GM12878 (cell line): ENCODE data around the gene ITPKB. TPM values are rescaled to one million over a fixed set of nuclear protein-coding genes. Genes with fewer than 3 reads are reported as not detected.

ENCODE experiments used
- ASH2L ChIP-seq: fragments of 300-600, 200-600 bp; sonication (generic); IDR thresholded peaks from 2 replicates; pipeline ENCODE4 v1.6.1; 2017; ENCODE audit warnings: low read depth, mild to moderate bottlenecking, borderline replicate concordance
- ATF3 ChIP-seq: IDR thresholded peaks from 2 replicates; pipeline ENCODE4 v1.6.1; 2011; ENCODE audit warnings: low read depth, mild to moderate bottlenecking, low read length, moderate library complexity, borderline replicate concordance; ENCODE audit errors: extremely low read depth
- BCLAF1 ChIP-seq: fragments of 450-650 bp; IDR thresholded peaks from 2 replicates; pipeline ENCODE4 v1.6.1; 2017; ENCODE audit warnings: antibody characterized with exemption, mild to moderate bottlenecking, moderate library complexity
- CEBPB ChIP-seq, 2 experiments: fragments of 150-350 bp in 1 of 2; IDR thresholded peaks; 2 replicates each; pipeline ENCODE4 v1.6.1; 2012 to 2014; ENCODE audit warnings: low read depth in 2 of 2, low read length in 2 of 2, borderline replicate concordance in 1 of 2, inconsistent platforms in 1 of 2
- EGR1 ChIP-seq, 2 experiments: IDR thresholded peaks; 1 replicate in 1 of 2; 2 replicates in 1 of 2; pipeline ENCODE4 v1.6.1; 2011 to 2012; ENCODE audit warnings: low read depth in 2 of 2, low read length in 2 of 2, borderline replicate concordance in 1 of 2, mild to moderate bottlenecking in 1 of 2, moderate library complexity in 1 of 2
- ELK1 ChIP-seq: IDR thresholded peaks from 2 replicates; pipeline ENCODE4 v1.6.1; 2012; ENCODE audit warnings: low read depth, low read length, improper control_type of control experiment
- FOS ChIP-seq: IDR thresholded peaks from 3 replicates; pipeline ENCODE4 v1.6.1; 2011; ENCODE audit warnings: borderline replicate concordance; ENCODE audit not compliant: insufficient read length; ENCODE audit errors: extremely low read depth
- FOXK2 ChIP-seq: fragments of 450-650 bp; IDR thresholded peaks from 2 replicates; pipeline ENCODE4 v1.6.1; 2017; ENCODE audit warnings: mild to moderate bottlenecking, moderate library complexity
- GABPA ChIP-seq: IDR thresholded peaks from 2 replicates; pipeline ENCODE4 v1.6.1; 2014; ENCODE audit warnings: antibody characterized with exemption, low read depth, mild to moderate bottlenecking, inconsistent platforms
- GATAD2B ChIP-seq: fragments of 450-650 bp; conservative IDR thresholded peaks from 2 replicates; pipeline ENCODE4 v1.6.1; 2017; ENCODE audit warnings: low read depth, mild to moderate bottlenecking, moderate library complexity
- IKZF1 ChIP-seq: fragments of 450-650 bp; conservative IDR thresholded peaks from 2 replicates; pipeline ENCODE4 v1.6.1; 2017; ENCODE audit warnings: antibody characterized with exemption, mild to moderate bottlenecking
- KDM1A ChIP-seq: fragments of 200-600 bp; sonication (generic); IDR thresholded peaks from 2 replicates; pipeline ENCODE4 v1.6.1; 2016; ENCODE audit warnings: borderline replicate concordance
- MTA2 ChIP-seq: fragments of 450-650 bp; IDR thresholded peaks from 2 replicates; pipeline ENCODE4 v1.6.1; 2016; ENCODE audit warnings: low read depth, mild to moderate bottlenecking, moderate library complexity
- PAX5 ChIP-seq: IDR thresholded peaks from 2 replicates; pipeline ENCODE4 v1.6.1; 2011; ENCODE audit warnings: low read depth, low read length, borderline replicate concordance
- PAX8 ChIP-seq: fragments of 450-650 bp; IDR thresholded peaks from 2 replicates; pipeline ENCODE4 v1.6.1; 2017; ENCODE audit warnings: mild to moderate bottlenecking, moderate library complexity
- RELA ChIP-seq: fragments of 450-650 bp; IDR thresholded peaks from 2 replicates; pipeline ENCODE4 v1.8.0; 2014; ENCODE audit warnings: borderline replicate concordance; ENCODE audit not compliant: partially characterized antibody
- SIN3A ChIP-seq: IDR thresholded peaks from 2 replicates; pipeline ENCODE4 v1.6.1; 2012; ENCODE audit warnings: low read depth, low read length, improper control_type of control experiment
- SKIL ChIP-seq: fragments of 450-650 bp; IDR thresholded peaks from 2 replicates; pipeline ENCODE4 v1.6.1; 2017; ENCODE audit warnings: mild to moderate bottlenecking, low read depth, inconsistent platforms; ENCODE audit not compliant: poor library complexity, severe bottlenecking
- SREBF1 ChIP-seq: IDR thresholded peaks from 2 replicates; pipeline ENCODE4 v1.6.1; 2012; ENCODE audit warnings: mild to moderate bottlenecking, low read length
- SRF ChIP-seq, 2 experiments: IDR thresholded peaks; 2 replicates each; pipeline ENCODE4 v1.6.1; 2011; ENCODE audit warnings: low read depth in 2 of 2, low read length in 2 of 2, mild to moderate bottlenecking in 1 of 2, moderate library complexity in 1 of 2
- STAT1 ChIP-seq: fragments of 450-650 bp; conservative IDR thresholded peaks from 2 replicates; pipeline ENCODE4 v1.6.1; 2014; ENCODE audit warnings: antibody characterized with exemption, mild to moderate bottlenecking
- STAT3 ChIP-seq: IDR thresholded peaks from 2 replicates; pipeline ENCODE4 v1.6.1; 2011; ENCODE audit warnings: low read depth, low read length, improper control_type of control experiment
- ZNF274 ChIP-seq: IDR thresholded peaks from one replicate; pipeline ENCODE4 v1.8.0; 2011; ENCODE audit not compliant: insufficient read length, insufficient read depth
- ZSCAN29 ChIP-seq: fragments of 450-650 bp; IDR thresholded peaks from 2 replicates; pipeline ENCODE4 v1.6.1; 2017; ENCODE audit warnings: mild to moderate bottlenecking, moderate library complexity
- polyA plus RNA-seq, 11 experiments: library from polyadenylated mRNA; depleted of rRNA in 4 of 11; unstranded in 6 of 11; stranded (reverse) in 5 of 11; fragments of >200 nt; fragmentation: Nextera tagmentation in 4 of 11; fragmentation: Illumina TruSeq in 1 of 11; extraction: Ambion mirVana in 4 of 11; extraction: Trizol in 1 of 11; gene quantifications; 1 replicate in 1 of 11; 2 replicates in 10 of 11; pipeline versions ENCODE4 v1.2.1 to v1.2.3, GENCODE V29; 2011 to 2016; ENCODE audit warnings: inconsistent platforms in 2 of 11, missing spikeins in 2 of 11, low read depth in 1 of 11
- total RNA-seq, 4 experiments: library from RNA; depleted of rRNA in 3 of 4; stranded (reverse); fragments of >200 nt in 3 of 4; fragmentation: Illumina TruSeq in 1 of 4; extraction: Trizol in 1 of 4; gene quantifications; 2 replicates each; pipeline versions ENCODE4 v1.2.1 to v1.2.3, GENCODE V29; 2013 to 2021

Gene ITPKB
- total and polyA plus RNA-seq, 10 of the 15 experiments (the other 5 are each of a cell fraction or from before 2014, with no cell fraction given): 1.3 to 38.7 (median 12.9) TPM

- TF ChIP-seq CEBPB (IDR thresholded peaks at IDR 0.05; ENCODE audit: borderline replicate concordance in 1 of 2, low read depth in 2 of 2, low read length in 2 of 2): no peak
- TF ChIP-seq SKIL: peak; percentile 11
- TF ChIP-seq FOS: no peak
- no peak for TF ChIP-seq KDM1A
- TF ChIP-seq FOXK2: no peak; the same call in 1 of the 2 replicates
- no peak for TF ChIP-seq PAX8
- TF ChIP-seq RELA: no peak
- no peak for TF ChIP-seq SIN3A
- TF ChIP-seq ATF3: no peak
- TF ChIP-seq STAT1: no peak
- peak; percentile 79 for TF ChIP-seq IKZF1
- no peak for TF ChIP-seq ELK1
- no peak for TF ChIP-seq SRF (IDR thresholded peaks at IDR 0.05; ENCODE audit: low read depth in 2 of 2, low read length in 2 of 2)
- TF ChIP-seq GABPA: peak; percentile 41; the same call in 1 of the 2 replicates
- TF ChIP-seq SREBF1: no peak
- no peak for TF ChIP-seq PAX5
- peak in 1 of 2 experiments; percentile 66; a peak in 1 of 3 replicates for TF ChIP-seq EGR1 (IDR thresholded peaks at IDR 0.05; ENCODE audit: borderline replicate concordance in 1 of 2, low read depth in 2 of 2, low read length in 2 of 2)
- no peak; the same call in 1 of the 2 replicates for TF ChIP-seq MTA2
- TF ChIP-seq GATAD2B: no peak
- TF ChIP-seq ASH2L: no peak
- no peak for TF ChIP-seq STAT3
- TF ChIP-seq BCLAF1: no peak
- no peak for TF ChIP-seq ZNF274
- TF ChIP-seq ZSCAN29: no peak
Observed at GRCh38 chr1:226674892-226675714, 64.0 kb downstream of the ITPKB start (continued).
